Amniotic stem cell (primary cell): ENCODE data around the gene MAP2K5.

ENCODE experiments used
- DNase-seq: peaks from one replicate; lab custom pipeline; 2025; lab: John Stamatoyannopoulos, UW

MAP2K5 gene

GRCh38 chr15:67758619-67759300 is 216.3 kb downstream of the MAP2K5 start:
- DNase-seq: no peak

- no peak for DNase-seq
These were observed 218.4 kb downstream of the MAP2K5 start for GRCh38 chr15:67760901-67761300.

GRCh38 chr15:67761343-67761742 is 218.8 kb downstream of the MAP2K5 start:
- DNase-seq: no peak

- DNase-seq: no peak
These were observed 220.3 kb downstream of the MAP2K5 start for GRCh38 chr15:67762610-67763368.

GRCh38 chr15:67765701-67766100 is 223.2 kb downstream of the MAP2K5 start:
- no peak for DNase-seq

- no peak for DNase-seq
These were observed 224.5 kb downstream of the MAP2K5 start for GRCh38 chr15:67766968-67767367.

DNA sequence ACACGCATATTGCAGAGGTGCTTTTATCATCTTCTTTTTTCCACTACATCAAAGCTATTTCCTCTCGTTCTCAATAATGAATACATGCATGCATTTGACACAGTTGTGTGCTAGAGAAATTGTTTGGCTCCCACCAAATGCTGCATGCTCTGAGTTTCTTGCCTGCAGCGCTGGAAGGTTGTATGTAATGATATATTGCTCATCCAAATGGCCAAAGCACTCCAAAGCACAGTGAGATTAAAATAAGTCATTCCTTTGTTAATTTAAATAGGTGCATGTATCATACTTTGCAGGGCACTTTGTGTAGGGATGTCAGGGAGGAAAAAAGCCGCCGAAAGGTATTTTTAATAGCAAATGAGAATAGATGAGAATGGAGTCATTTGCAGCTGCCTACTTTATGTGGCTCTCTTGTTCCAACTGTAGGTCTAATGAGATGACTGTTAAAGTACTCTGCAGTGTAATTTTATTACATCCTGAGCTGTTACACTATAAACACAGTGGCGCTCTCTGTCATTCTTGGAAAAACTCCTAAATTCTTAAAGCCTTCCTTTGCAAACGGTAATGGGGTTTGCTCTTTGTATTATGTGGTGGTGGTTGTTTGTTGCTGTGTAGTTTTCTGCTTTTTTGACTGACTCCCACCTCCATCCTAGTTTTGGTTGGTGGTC is 225.9 kb downstream of the MAP2K5 start:
- DNase-seq: no peak

- DNase-seq: no peak
These were observed 227.2 kb downstream of the MAP2K5 start for GRCh38 chr15:67769497-67770357.

DNA sequence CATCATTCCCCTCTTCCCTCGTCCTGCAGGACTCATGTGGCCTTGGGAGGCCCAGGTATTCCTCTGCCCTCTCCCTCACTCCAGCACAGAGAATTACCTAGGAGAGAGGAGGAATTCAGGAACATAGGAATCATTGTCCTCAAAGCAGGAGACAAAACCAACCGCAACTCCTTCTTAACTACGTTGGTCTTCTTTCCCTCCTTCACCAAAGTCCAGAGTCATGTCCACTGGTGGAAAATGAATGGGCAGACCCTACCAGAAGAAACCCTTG is 227.8 kb downstream of the MAP2K5 start:
- DNase-seq: no peak

GRCh38 chr15:67771189-67771800 is 228.8 kb downstream of the MAP2K5 start:
- no peak for DNase-seq

DNA sequence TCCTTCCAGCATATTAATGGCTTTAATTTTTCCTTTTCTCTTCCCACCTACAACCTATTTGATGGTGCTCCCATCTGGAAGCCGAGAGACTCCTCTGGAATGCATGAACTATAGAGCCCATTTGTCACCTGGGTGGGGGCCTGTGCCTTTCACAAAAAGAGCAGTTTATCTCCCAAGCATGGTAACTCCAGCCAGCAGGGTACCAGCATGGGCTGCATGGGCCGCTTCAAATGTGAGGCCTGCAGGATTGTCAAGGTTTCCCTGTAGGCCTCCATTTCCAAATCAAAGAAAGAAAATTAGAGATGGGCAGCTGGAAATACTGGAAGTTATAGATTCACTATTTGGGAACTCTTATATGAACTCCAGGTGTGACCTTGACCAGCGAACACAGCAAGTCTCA is 232.1 kb downstream of the MAP2K5 start:
- no peak for DNase-seq

DNA sequence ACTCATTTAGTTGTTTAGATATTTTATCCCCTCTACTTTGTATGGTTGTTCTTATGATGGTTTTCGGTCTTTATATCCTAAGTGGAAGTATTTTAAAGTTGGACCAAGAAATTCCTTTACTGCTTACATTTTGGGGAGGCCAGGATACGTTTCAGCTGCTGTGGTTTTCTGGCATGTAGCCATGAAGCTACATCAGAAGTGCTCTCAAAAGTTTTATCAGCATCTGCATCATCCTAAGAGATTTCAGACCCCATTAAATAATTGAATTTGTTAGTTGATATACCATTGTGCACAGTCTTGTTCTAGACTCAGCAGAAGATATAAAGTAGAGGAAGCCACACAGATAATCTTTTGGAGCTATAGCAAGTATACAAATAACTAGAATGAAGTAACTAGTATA is 232.7 kb downstream of the MAP2K5 start:
- DNase-seq: no peak

- no peak for DNase-seq
These were observed 233.5 kb downstream of the MAP2K5 start for GRCh38 chr15:67775998-67776397.

DNA sequence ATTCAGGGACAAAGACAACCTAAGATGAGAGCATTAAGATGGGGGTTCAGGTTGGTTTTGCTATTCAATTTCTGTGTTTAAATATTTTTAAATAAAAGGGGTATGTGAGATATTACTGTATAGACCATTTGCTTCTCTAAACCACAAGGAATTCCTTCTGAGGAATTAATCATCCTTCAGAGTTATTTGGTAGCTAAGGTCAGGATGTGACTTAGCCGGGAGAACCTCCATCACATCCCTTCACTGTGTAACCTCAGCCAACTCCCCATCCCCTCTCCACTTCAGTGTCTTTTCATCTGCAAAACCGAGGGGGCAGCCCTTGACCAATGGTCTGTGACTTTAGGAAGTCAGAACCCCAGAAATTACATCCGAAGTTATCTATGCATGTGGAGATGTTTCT is 234.1 kb downstream of the MAP2K5 start:
- DNase-seq: no peak

DNA sequence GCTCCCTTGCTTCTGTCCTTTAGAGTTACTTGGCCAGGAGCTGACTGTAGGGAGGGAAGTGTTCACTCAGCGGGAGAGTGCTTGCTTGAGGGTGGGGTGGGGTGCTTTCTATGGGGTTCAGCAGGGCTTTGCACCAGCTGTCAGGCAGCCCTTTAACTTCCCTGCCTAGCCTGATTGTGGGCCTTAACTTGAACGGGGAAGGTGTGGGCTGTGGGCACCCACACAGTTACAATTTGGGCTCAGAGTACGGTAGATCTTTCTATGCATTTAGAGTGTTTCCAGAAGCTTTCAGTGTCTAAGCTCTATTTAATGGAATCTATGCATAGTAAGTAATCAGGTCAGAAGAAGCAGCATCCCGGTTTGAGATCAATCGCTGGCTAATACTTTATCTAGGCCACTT is 234.6 kb downstream of the MAP2K5 start:
- DNase-seq: no peak

DNA sequence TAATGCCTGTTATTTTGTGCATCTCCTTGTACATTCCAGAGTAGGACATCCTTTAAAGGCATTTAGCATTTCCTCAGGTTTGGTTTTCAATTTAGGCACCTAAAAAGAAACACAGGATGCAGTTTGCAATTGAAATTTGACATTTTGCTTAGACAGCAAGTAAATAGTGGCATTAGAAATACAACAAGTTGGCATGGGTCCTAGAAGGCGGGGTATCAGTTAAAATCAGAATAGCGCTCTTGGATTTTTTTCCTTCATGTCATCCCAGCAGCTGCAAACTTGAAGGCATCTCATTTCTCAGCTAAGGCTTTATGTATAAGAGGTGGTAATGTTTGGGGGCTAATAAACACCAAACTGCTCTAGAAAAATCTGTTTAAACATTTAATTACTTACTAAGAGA is 235.3 kb downstream of the MAP2K5 start:
- DNase-seq: no peak

DNA sequence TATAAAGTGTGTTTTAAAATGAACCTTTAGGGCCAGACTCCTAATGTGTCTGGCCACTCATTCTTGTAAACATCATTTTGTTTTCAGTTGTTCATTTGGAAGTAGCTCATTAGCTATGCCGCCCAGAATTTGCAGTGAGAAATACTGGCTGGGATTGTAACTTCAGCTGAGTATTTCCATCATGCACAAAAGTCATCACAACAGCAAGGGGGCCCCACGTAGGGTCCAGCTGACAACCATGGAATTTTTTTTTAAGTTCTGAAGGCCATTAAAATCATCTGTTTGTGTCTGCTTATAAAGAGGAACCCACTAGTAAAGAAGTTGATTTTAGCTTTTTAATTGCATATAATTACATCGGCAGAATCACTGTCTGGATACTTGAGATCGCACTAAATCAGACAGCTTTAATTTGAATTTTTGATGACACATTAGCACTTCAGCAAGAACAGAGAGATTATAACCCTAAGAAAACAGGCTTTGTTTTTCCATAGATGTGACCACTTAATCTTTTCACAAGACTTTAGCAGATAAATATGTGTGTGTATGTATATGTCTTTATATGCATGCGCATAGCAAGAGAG is 236.6 kb downstream of the MAP2K5 start:
- DNase-seq: no peak

GRCh38 chr15:67779549-67780111 is 237.1 kb downstream of the MAP2K5 start:
- no peak for DNase-seq

GRCh38 chr15:67781061-67781460 is 238.6 kb downstream of the MAP2K5 start:
- DNase-seq: no peak

DNA sequence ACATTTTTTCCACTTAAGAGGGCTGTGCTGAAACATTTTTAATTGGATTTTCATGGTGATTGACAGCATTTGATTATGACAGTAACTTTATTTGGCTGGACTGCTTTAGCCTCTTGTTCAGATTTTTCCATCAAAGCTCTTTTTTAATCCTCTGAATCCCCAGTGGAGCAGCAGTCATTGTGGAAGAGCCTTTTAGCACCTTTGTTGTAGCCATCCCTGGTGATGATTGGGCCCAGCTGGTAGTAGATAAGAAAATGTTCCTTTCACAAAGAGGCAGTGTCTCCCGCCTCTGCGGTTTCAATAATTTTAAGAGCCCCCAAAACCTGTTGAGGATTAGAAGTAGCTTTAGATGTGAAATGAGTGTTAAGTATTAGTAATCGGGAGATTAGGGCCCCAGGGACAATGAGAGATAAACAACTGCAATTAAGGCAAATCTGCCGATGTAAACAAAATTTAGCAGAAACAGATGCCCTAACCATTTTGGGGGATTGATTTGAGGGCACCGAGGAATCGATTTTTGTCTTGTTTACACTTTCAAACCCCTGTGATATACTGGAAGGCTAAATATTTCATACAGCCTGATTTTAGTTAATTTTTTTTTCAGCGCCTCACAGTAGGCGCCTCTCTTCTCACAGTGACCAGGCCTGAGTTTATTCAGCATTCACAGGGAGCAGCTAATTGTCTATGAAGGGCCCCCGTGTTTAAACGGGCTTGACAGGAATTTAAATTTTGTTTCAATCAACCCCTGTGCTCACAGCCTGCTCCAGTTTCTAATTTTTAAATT is 239.6 kb downstream of the MAP2K5 start:
- DNase-seq: no peak

DNA sequence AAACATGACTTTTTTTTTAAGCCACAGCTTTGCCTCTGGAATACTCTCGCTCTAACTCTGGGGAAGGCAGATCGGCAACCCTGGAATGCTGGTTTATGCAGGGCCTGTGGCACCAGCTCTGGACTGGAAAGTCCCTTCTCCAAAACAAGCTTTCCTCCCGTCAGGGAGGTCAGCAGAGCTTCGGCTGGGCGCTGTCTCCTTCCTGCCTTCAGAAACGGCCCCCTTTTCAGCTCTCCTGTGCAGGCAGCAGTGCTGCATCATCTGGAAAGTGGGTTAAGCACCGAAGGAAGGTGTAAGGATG is 240.1 kb downstream of the MAP2K5 start:
- no peak for DNase-seq
